Measurements from ENCODE around the gene FAM163A.
"Not testable (repeated sequence)": the region's sequence is repeated elsewhere in the genome, so short reads cannot be mapped to it uniquely, and the experiment has no call there.

The FAM163A gene

DNA sequence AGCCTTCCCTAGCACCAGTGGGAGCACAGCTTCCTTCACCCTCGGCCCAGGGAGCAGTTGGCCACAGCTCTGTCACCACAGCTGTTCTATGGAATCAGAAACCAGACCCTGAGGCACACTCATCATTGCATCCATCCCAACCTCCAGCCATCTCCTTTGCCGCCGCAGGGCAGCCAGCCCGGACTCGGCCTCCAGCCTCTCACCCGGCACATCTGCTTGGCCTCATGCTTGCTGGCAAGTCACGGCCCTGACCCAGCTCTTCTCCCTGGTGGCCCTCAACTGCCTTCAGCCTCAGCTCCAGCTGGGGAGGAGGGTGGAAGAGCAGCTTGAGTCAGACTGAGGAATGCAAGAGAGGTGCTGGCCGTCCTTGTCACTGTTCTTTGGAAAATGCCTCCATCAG, 74.7 kb downstream of the FAM163A start:
- peak; percentile 87 for DNase-seq

DNA sequence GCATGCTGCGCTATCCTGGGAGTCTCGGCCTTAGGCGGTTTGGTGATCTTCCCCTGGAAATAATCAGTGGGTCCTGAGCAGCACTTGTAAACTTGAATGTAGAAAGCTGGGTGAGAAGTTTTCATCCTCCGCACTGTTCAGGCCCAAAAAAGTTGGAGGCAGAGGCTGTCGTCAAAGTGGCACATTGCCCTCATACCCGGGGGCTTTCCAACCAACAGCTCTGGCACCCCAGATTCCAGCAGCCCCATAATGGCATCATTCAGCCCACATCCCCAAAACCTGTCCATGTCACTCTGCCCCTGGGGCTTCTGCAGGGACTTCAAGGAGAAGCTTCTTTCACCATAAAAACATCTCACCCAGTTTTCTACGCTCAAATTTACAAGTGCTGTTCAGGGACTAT, 75.2 kb downstream of the FAM163A start:
- DNase-seq, result no peak

DNA sequence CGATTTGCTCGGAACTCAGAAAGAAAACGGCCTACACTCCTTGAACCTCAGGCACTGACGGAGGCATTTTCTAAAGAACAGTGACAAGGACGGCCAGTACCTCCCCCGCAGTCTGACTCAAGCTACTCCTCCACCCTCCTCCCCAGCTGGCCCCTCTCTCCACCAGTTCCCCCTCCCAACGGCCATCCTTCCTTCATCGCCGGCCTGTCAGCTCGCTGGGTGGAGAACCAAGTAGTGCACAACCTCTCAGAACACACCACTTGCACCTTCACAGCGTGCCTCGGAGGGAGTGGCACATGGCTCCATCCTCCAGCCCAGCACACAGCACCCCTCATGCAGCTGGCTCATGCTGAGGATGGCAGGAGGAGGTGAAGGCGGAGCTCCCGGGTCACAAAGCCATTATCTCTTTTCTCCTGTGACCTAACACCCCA, 75.7 kb downstream of the FAM163A start:
- DNase-seq, result no peak

DNA sequence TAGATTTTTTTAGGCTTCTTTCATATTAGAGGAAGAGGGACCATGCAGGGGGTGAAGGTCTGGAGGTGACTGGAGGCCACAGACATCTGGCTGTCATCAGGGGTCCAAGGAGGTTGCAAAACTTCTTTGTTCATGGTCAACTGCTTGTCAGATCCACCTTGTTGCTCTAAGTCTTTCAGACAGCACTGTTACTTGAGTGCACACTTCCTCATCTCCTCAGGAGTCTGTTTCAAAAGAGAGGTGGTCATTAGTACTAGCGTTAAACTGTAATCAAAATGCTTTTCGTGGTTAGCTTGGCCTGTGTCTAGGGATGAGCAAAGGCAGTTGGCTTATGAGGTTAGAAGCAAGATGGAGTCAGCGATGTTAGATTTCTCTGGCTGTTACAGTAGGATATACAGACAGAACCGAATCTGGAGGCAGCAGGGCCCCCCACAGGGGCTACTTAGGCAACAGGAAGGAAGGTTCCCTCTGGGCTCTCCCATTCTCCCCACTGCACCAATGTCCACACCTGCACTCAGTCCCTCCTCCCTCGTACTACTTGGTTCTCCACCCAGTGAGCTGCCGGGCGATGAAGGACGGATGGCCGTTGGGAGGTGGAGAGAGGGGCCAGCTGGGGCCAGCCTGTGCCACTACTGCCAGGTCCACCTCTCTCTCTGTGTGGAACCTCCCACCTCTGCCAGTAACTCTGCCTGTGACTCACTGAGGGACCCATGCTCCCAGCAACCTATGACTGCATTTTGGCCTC, 77.3 kb downstream of the FAM163A start:
- DNase-seq, result no peak

DNA sequence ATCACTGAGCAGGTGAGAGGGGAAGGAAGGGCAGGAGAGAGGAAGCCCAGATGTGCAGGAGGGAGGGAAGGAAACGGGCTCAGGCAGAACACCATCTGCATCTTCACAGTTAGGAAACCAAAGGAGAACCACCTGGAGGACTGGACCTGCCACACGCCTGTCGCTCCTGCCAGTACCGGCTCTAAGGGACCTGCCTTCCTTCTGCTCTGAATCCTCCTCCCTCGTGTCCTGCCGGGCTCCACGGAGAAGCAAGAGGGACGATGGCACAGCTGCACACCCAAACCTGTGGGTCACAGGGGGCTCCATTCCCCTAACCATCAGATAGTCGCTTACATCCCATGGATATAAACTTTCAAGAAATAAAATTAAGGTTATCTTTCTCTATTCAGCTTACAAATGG, 78.4 kb downstream of the FAM163A start:
- DNase-seq, result no peak

DNA sequence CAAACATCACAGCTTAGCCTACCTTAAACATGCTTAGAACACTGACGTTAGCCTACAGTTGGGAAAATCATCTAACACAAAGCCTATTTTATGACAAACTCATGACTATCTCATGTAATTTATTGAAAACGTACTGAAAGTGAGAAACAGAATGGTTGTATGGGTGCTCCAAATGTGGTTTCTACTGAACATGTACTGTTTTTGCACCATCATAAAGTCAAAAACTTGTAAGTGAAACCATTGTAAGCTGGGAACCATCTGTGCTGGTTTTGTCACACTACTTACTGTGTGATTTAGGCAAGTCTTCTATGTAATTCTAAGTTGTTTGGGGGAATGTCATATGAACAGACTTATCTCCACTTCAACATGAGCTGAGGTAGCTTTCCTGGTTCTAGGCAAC, 79.0 kb downstream of the FAM163A start:
- no peak for DNase-seq

DNA sequence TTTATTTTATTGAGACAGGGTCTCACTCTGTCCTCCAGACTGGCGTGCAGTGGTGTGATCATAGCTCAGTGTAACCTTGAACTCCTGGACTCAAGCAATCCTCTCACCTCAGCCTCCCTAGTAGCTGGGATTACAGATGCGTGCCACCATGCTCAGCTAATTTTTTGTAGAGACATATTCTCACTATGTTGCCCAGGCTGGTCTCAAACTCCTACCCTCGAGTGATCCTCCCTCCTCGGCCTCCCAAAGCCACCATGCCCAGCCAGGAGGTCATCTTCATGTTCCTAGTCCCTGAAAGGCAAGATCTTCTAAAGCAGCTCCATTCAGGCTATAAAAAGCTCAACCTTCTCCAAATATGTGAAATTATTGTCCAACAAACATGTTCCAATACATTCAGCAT, 80.6 kb downstream of the FAM163A start:
- no peak for DNase-seq

DNA sequence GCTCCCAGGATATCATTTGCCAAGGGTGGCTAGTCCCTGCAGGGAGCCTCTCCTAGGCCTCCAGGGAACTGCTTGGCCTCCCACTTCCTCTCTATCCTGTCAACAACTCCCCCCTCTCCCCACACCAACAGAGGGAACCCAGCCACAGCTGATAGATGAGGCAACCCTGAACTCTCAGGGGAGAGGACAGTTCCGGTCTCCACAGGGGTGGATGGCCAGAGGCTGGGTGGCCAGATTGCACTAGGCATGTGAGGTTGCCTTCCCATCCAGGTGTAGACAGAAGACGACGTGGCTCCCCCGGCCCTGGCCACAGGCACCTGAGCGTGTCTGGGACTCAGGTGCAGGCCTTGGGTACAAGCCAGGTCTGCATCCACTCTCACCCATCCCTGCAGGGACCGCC, 81.2 kb downstream of the FAM163A start:
- DNase-seq, result no peak

DNA sequence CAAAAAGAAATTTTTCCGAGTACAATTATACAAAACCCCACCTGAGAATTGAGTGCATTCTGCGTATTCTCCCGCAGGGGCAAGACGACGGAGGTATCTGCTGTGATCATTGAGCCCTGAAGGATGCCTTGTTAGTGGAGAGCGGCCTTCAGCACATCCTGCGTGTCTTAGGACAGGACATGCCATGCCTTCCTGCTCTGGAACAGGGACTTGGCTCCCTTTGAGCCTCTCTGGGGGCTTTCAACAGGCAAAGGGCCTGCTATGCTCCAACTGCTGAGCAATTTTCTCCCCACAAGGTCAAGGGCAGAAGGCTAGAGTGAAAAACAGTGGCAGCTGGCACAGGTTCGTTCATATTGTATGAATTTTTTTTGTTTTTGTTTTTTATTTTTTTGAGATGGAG, 82.1 kb downstream of the FAM163A start:
- DNase-seq, result no peak

DNA sequence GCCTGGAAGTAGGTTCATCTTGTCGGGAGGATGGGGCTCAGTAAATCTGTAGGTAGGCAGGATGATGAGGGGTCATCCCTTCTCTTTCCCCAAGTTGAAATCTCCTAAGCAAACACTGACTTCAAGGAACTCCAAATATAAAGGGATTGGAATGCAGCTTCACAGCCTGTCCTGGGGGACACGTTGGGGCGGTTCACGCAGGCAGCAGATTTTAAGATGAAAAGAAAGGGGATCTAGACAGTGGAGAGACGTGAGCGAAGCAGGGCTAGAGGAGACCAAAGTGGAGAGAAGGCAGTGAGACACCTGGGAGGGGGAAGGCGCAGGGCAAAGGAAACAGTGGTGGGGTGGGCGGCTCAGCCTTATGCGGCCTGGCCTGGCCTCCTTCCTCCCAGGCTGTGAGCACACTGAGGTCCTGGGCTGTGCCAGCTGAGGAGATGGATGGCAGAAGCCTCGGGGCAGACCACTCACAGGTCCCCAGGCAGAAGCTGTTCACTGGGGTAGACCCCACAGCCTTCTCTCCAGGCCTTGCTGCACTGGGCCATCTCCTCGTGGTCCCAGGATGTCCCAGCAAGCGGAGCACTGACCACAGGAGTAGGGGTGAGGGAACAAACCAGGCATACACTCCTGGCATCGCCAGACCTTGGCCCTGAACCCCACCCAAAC, 82.8 kb downstream of the FAM163A start:
- DNase-seq, result no peak

DNA sequence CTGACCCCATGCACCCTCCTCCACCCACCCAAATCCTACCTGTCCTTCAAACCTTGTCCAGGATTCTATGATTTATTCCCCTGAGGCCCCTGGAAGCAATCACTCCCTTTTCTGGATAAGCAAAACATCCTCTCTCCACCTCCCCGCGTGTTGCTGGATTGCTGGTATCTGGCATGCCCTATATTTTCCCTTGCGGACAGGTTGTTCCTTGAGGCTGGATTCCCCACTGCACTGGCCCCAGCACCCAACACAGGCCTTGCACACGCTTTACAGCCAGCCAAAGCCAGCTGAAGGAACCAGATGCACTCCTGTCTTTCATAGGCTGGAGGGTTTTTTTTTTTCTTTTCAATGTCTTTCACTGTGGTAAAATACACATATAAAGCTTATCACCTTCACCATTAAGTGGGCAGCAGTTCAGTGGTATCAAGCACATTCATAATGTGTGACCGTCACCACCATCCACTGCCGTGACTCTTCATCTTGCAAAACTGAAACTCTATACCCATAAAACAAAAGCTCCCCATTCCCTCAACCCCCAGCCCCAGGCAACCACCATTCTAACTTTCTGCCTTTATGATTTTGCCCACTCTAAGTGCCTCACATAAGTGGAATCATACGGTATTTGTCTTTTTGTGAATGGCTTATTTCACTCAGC, 83.7 kb downstream of the FAM163A start:
- DNase-seq, result no peak

DNA sequence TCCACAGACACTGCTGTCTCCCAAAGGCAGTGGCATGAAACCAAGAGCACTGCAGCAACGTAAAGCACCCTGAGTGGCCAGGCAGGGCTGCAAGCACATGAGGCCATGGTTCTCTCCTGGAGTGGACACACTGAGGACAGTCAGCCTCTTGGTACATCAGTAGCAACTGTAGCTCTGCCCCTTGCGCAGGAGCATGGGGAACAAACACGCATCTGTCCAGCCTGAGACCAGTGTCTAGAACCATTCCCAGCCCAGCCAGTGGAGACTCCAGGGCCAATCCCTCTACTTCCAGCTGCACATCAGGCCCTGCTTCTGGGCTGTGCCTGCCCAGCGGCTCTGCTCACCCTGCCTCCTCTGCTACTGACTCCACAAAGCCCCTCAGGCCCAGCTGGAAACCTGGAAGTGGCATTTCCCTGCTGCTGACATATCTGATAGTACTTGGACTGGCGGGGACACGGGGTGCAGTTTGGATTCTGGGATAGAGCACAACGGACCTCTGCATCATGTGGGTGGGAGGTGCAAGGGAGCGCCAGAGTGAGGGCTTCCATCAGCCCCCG, 85.5 kb downstream of the FAM163A start:
- no peak for DNase-seq

DNA sequence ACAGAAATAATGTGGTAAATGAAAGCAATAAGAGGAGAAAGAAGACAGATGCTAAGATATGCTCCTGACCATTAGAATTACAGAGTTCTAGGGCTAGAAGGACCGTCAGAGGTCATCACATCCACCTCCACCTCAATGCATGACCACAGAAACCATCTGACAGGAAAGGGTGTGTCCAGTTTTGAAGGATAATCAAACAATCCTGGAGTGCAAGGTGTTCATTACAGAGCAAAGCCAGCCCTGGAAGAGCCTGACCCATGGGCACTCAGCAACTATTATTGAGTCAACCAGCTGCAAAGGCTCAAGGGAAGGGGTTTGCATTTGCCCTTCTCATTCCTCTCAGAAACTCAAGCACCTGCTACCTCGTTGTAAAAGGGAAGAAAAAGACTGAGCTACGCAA, 88.1 kb downstream of the FAM163A start:
- DNase-seq, result no peak

DNA sequence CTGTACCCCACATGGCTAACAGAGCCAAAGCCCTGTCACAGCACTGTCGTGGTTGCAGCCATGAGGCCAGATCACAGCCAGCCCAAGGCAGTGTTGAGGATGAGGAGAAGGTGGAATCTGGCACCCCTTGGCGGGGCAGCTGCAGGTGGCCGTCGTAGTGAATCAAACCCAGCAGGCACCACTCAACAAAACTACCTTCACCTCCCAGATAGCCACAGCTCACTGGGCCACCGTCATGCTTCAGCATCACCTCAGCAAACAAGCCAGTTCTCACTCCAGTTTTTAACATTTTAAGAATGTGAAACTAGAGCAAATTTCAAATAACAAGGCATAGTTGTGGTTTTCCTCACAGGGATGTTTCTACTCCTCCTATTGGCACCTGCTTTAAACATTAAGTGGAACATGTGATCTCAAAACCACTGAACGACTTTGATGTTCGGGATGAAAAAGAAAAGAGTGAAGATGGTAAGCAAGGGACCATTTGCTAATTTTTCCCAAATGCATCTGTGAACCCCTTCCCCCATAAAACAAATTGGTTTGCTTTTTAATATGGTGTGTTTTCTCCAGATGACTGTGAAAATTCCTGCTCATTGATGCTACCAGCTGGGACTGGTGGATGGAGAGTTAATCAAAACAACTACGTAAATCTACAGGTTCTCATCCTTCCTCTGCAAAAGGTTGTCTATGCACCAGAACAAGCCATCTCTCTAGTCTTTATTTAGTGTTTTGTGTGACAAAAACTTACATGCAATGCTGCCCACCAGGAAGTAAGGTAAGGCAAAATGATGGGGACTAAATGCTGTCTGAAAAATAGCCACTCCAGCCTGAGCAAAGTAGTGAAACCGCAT, 89.0 kb downstream of the FAM163A start:
- DNase-seq, result peak; percentile 18

DNA sequence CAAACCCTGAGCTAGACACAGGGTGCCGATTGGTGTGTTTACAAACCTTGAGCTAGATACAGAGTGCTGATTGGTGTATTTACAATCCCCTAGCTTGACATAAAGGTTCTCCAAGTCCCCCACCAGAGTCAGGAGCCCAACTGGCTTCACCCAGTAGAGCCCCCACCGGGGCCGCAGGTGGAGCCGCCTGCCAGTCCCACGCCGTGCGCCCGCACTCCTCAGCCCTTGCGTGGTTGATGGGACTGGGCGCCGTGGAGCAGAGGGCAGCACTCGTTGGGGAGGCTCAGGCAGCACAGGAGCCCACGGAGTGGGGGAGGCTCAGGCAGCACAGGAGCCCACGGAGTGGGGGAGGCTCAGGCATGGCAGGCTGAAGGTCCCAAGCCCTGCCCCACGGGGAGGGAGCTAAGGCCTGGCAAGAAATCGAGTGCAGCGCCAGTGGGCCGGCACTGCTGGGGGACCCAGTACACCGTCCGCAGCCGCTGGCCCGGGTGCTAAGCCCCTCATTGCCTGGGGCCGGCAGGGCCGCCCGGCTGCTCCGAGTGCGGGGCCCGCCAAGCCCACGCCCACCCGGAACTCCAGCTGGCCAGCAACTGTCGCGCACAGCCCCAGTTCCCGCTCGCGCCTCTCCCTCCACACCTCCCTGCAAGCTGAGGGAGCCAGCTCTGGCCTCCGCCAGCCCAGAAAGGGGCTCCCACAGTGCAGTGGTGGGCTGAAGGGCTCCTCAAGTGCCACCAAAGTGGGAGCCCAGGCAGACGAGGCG, 93.8 kb downstream of the FAM163A start:
- not testable (repeated sequence) for DNase-seq

DNA sequence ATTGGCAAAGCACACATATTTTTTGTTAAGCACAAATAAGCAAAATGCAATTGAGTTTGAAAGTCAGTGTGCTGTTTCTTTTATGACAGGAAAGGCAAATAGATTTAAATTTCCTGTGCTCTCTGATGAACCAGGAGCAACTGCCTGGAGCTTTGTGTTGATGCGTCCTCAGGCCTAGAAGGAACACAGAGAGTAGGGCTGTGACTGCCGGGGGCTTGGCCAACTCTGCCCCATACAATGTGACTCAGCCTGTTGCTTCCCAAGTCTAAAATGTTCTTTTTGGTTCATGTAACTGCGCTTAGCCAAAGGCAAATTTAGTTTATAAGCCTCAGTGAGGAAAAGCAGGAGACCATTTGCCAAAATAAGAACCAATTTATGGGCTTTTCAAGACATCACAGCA, 97.0 kb downstream of the FAM163A start:
- DNase-seq, result no peak

DNA sequence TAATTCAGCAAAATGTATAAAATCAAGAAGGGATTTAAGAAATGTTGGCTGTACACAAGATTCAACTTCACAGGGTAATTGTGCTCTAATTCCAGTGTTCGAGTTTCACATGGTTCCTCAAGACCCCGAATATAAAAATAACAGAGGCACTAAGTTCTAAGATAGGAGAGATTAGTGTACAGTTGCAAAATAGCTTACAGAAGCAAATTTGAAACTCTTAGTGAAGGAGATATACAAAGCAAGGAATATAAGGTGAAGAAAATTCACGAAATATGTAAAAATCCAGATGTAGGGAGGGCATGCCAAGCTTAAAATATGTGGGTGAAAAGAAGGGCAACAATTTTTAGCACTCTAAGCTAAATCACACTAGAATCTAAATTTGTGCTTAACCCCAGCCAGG, 105.1 kb downstream of the FAM163A start:
- no peak for DNase-seq

DNA sequence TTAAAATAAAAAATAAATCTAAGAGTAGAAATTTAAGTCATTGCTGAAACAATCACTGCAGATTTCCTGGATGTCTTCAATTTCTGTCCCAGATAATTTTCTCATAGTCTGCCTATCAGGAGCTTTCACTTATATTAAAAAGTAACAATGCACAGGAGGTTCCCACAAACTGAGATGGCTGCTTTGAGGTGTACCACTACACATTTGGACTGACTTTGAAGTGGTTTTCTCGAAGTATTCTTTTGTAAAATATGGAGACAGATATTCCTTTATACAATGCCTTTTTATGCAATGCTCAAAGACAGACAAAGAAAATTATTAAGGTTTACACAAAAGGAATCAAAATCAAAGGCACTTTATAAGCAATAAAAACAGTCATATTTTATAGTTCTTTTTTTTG, 110.0 kb downstream of the FAM163A start:
- no peak for DNase-seq

DNA sequence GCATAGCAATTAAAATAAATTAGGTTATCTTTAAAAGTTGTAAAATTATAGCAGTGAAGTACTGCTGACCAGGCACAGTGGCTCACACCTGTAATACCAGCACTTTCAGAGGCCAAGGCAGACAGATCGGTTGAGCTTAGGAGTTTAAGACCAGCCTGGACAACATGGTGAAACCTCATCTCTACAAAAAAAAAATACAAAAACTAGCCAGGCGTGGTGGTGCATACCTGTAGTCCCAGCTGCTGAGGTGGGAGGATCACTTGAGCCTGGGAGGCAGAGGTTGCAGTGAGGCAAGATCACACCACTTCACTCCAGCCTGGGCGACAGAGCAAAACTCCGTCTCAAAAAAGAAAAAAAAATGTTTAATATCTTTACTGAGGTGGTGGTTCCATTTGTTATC, 112.7 kb downstream of the FAM163A start:
- DNase-seq, result not testable (repeated sequence)

DNA sequence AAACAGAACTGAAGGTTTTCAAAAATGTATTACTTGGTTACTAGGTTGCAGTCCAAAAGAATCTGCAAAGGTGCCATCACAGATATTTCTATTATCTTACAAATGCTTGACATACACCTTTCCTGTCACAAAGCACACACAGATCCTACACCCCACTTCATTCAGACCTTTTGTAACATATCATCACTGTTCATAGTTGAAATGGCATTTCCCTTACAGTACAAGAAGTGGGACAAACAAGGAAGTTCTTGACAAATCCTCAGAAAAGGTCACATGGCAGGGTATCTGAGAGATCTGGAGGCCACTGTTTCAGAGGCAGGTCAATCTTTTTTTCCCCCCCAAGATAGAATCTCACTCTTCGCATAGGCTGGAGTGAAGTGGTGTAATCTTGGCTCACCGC, 113.2 kb downstream of the FAM163A start:
- no peak for DNase-seq

DNA sequence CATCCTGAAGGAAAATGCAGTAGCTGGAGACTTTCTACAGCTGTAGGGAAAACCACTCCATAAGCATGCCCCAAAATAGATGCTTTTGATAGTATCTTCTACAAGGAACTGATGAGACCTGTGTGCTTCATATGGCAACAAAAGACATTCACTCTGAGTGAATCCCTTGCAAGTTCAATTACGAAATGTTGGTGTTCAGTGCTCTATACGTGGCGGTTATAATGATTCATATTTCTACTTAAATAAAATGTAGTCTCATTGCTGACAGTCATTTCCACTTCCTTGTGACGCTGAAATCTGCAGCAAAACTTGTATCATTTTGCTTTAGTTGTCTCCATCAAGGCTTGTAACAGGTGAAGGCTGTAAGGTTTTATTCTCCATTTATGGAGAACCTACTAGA, 113.9 kb downstream of the FAM163A start:
- no peak for DNase-seq

DNA sequence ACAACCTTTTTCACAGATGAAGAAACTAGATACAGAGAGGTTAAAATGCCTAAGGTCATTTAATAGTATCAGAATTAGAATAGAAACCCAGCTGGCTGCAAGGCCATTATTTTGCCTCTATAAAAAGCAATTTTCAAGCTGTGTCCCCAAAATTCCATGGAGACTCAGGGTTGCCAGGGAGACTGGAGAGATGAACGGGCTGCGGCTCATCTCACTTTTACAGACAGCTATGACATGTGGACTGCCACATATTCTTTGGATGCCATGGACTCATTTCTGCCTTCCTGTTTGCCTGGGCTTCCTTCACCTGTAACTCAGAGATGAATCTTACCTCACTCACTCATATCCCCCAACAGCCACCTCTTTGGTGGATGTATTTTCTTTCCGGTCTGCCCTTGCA, 117.6 kb downstream of the FAM163A start:
- DNase-seq, result no peak
